Measurements from ENCODE around the gene TMEM94. TPM values are rescaled to one million over a fixed set of nuclear protein-coding genes. Genes with fewer than 3 reads are reported as not detected.

Gene TMEM94
- total and polyA plus RNA-seq, 2 of the 13 experiments (the other 11 are each of a cell fraction or from before 2014, with no cell fraction given) = 32.6 to 134 TPM

- TF ChIP-seq SOX6 (IDR thresholded peaks at IDR 0.05) = no peak
- TF ChIP-seq SOX6 (CRISPR knock-in tag; IDR thresholded peaks at IDR 0.05) = peak; percentile 88
- peak; percentile 60; the same call in 1 of the 2 replicates for TF ChIP-seq DPF2 (CRISPR knock-in tag; IDR thresholded peaks at IDR 0.05; ENCODE audit: borderline replicate concordance, low read depth)
- peak in 1 of 2 experiments; percentile 67; a peak in 2 of 4 replicates for TF ChIP-seq NR2F1 (CRISPR knock-in tag; IDR thresholded peaks at IDR 0.05)
- no peak for TF ChIP-seq PTBP1 (IDR thresholded peaks at IDR 0.05; ENCODE audit: low read depth, low read length, poor library complexity, severe bottlenecking)
- no peak for TF ChIP-seq ZNF646 (CRISPR knock-in tag; IDR thresholded peaks at IDR 0.05)
- no peak for TF ChIP-seq TOE1 (CRISPR knock-in tag; IDR thresholded peaks at IDR 0.05)
- TF ChIP-seq NR2F2 (IDR thresholded peaks at IDR 0.05; ENCODE audit: borderline replicate concordance, low read depth) = 0 out of 2 replicates have a peak, but pooled peaks have one; percentile 0
- TF ChIP-seq, protein P1, sequence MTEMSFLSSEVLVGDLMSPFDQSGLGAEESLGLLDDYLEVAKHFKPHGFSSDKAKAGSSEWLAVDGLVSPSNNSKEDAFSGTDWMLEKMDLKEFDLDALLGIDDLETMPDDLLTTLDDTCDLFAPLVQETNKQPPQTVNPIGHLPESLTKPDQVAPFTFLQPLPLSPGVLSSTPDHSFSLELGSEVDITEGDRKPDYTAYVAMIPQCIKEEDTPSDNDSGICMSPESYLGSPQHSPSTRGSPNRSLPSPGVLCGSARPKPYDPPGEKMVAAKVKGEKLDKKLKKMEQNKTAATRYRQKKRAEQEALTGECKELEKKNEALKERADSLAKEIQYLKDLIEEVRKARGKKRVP (CRISPR knock-in tag; IDR thresholded peaks at IDR 0.05) = no peak
- peak; percentile 45; the same call in 1 of the 2 replicates for TF ChIP-seq FOSL2 (CRISPR knock-in tag; IDR thresholded peaks at IDR 0.05)
- TF ChIP-seq, protein P2, sequence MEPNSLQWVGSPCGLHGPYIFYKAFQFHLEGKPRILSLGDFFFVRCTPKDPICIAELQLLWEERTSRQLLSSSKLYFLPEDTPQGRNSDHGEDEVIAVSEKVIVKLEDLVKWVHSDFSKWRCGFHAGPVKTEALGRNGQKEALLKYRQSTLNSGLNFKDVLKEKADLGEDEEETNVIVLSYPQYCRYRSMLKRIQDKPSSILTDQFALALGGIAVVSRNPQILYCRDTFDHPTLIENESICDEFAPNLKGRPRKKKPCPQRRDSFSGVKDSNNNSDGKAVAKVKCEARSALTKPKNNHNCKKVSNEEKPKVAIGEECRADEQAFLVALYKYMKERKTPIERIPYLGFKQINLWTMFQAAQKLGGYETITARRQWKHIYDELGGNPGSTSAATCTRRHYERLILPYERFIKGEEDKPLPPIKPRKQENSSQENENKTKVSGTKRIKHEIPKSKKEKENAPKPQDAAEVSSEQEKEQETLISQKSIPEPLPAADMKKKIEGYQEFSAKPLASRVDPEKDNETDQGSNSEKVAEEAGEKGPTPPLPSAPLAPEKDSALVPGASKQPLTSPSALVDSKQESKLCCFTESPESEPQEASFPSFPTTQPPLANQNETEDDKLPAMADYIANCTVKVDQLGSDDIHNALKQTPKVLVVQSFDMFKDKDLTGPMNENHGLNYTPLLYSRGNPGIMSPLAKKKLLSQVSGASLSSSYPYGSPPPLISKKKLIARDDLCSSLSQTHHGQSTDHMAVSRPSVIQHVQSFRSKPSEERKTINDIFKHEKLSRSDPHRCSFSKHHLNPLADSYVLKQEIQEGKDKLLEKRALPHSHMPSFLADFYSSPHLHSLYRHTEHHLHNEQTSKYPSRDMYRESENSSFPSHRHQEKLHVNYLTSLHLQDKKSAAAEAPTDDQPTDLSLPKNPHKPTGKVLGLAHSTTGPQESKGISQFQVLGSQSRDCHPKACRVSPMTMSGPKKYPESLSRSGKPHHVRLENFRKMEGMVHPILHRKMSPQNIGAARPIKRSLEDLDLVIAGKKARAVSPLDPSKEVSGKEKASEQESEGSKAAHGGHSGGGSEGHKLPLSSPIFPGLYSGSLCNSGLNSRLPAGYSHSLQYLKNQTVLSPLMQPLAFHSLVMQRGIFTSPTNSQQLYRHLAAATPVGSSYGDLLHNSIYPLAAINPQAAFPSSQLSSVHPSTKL (CRISPR knock-in tag; IDR thresholded peaks at IDR 0.05) = peak; percentile 68
- TF ChIP-seq, protein P3, sequence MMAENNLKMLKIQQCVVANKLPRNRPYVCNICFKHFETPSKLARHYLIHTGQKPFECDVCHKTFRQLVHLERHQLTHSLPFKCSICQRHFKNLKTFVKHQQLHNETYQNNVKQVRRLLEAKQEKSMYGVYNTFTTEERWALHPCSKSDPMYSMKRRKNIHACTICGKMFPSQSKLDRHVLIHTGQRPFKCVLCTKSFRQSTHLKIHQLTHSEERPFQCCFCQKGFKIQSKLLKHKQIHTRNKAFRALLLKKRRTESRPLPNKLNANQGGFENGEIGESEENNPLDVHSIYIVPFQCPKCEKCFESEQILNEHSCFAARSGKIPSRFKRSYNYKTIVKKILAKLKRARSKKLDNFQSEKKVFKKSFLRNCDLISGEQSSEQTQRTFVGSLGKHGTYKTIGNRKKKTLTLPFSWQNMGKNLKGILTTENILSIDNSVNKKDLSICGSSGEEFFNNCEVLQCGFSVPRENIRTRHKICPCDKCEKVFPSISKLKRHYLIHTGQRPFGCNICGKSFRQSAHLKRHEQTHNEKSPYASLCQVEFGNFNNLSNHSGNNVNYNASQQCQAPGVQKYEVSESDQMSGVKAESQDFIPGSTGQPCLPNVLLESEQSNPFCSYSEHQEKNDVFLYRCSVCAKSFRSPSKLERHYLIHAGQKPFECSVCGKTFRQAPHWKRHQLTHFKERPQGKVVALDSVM (CRISPR knock-in tag; IDR thresholded peaks at IDR 0.05) = peak; percentile 68; the same call in 1 of the 2 replicates
- TF ChIP-seq MIER3 (CRISPR knock-in tag; IDR thresholded peaks at IDR 0.05; ENCODE audit: borderline replicate concordance) = no peak
- TF ChIP-seq TEAD3 (CRISPR knock-in tag; optimal IDR thresholded peaks at IDR 0.05; ENCODE audit: borderline replicate concordance) = peak; percentile 96
Observed at GRCh38 chr17:75442168-75443103, 14.0 kb upstream of the TMEM94 start (continued).

Data from HepG2 (cell line).